LNCAP (cell line): ENCODE results near the gene NF1.

Source experiments
- TF ChIP-seq, protein P1 (sequence below): fragments of 450-650 bp; IDR thresholded peaks from 2 replicates; pipeline ENCODE4 v1.5.1; 2017; ENCODE audit warnings: mild to moderate bottlenecking

Gene NF1

DNA sequence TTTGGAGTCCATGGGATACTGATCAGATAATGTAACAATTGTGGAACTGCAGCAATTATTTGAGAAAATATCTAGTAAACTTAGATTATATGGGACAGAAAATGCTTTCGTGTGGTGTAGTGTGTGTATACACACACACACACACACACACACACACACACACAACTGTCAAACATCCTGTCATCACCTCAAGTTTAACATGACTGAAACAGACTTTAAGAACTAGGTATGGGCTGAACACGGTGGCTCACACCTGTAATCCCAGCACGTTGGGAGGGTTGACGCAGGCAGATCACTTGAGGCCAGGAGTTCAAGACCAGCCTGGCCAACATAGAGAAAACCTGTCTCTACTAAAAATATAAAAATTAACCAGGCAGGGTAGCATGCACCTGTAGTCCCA lies 227.2 kb downstream of the NF1 start:
- TF ChIP-seq, protein P1, sequence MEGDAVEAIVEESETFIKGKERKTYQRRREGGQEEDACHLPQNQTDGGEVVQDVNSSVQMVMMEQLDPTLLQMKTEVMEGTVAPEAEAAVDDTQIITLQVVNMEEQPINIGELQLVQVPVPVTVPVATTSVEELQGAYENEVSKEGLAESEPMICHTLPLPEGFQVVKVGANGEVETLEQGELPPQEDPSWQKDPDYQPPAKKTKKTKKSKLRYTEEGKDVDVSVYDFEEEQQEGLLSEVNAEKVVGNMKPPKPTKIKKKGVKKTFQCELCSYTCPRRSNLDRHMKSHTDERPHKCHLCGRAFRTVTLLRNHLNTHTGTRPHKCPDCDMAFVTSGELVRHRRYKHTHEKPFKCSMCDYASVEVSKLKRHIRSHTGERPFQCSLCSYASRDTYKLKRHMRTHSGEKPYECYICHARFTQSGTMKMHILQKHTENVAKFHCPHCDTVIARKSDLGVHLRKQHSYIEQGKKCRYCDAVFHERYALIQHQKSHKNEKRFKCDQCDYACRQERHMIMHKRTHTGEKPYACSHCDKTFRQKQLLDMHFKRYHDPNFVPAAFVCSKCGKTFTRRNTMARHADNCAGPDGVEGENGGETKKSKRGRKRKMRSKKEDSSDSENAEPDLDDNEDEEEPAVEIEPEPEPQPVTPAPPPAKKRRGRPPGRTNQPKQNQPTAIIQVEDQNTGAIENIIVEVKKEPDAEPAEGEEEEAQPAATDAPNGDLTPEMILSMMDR: no peak

DNA sequence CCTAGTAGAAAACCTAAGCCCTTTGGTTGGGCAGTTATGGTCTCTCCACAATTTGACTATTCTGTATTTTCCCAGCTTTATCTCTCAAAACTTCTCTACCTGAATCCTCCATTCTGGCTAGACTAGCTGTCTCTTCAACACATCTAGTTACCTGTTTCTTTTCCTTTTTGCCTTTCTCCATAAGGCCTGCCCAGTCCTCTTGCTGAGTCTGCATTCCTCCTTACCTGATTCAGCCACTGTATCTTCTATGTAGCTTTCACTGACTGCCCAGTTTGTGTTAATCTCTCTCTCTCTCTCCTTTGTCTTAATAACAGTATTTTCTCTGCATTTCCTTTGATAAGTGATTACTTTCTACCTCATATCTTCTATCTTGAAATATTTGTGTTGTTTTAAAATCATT lies 228.8 kb downstream of the NF1 start:
- TF ChIP-seq, protein P1: no peak

DNA sequence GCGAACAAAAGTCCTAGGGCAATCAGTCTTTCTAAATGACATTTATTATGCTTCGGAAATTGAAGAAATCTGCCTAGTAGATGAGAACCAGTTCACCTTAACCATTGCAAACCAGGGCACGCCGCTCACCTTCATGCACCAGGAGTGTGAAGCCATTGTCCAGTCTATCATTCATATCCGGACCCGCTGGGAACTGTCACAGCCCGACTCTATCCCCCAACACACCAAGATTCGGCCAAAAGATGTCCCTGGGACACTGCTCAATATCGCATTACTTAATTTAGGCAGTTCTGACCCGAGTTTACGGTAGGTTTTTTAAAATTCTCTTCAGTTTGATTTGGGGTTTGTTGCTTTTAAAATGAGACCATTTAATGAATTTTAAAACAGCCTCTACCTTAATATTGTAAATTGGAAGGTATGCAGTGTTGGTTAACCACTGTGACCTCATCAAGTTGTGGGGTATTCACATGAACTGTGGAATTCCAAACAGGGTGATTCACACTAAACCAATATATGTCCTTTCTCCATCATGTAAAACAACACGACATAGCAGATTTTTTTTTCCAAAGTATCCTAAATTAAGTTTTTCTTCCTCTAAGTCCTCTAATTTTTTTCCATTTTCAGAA lies 232.9 kb downstream of the NF1 start:
- TF ChIP-seq, protein P1: no peak

DNA sequence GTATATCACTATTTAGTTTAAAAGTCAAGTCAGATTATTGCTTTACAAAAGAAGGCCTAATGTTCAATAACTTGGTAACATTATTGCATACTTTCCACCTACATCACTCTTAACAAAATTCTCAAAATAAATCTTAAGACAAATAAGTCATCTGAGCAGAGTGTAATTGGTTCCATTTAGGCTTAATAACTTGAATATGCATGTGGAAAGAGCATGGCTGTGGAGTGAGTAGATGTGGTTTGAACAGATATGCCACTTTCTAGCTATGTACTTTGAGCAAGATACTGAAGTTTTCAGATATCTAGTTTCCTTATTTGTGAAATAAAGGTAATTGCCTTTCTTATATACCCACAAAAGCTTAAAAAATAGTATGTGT lies 233.4 kb downstream of the NF1 start:
- TF ChIP-seq, protein P1: no peak

DNA sequence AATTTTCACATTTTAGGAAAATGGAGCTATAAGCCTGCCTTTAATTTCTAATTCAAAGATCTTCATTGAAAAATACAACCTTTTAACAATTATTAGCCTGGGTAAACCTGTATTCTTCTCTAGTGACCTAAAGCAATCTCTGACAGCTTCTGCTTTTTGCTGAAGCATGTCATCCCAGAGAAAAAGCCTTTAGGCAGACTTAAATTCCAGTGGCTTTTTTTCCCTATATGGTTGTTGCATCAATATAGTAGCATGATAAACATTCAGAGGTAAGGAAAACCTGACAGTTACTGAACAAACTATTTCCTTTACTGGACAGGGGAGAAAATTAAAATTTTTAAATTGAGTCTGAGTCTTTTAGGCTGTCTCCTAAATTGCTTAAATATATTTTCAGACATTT lies 234.4 kb downstream of the NF1 start:
- TF ChIP-seq, protein P1: no peak

DNA sequence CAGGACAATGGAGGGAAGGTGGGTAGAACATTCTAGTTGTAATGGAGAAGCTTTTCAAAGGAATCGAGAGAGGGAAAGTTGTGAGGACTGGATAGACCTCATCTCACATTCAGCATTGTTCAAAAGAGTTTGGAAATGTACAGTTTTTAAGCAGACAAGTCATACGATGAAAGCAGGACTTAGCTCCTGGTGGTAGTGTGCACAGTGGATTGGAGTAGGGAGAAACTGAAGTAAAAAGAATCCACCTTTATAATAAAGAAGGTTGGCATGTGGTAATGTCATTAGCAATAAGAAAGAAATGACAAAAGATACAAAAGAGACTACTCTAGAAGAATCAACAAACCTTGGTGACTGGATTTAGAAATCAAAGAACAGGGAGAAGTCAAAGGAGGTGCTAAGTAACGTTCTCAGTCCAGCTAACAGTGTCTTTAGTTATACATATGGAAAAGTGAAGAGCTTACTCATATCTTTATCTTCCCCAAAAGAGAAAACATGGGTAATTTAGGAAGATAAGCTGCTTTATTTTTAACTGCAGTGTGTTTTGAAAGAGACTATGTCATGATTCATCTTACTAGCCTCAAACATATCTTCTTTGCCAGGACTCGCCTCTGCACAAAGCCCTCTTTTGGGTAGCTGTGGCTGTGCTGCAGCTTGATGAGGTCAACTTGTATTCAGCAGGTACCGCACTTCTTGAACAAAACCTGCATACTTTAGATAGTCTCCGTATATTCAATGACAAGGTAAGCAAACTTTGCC lies 245.3 kb downstream of the NF1 start:
- TF ChIP-seq, protein P1: no peak

DNA sequence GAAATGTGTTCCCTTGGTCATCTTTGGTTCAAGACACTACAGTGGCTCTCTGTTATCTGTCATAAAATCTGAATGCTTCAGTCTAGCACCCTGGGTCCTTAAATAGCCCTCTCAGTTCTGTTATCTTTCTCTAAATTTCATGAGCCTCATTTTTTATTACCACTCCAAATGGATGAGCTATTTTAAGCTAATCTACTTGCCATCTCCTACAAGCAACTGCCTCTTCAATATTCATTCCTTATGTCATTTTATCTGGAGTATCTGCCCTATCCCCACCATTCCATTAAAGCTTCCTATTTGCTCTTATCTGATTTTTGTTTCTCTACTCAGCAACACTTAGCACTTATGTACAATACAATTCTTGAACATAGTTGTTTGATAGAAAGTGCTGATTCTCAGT lies 254.7 kb downstream of the NF1 start:
- TF ChIP-seq, protein P1: no peak
